ENCODE measurements around the gene KCNQ1OT1. TPM values are rescaled to one million over a fixed set of nuclear protein-coding genes. Genes with fewer than 3 reads are reported as not detected.

Gene KCNQ1OT1
- total RNA-seq, 1 donor from 2014 or later: 0.53 TPM

DNA sequence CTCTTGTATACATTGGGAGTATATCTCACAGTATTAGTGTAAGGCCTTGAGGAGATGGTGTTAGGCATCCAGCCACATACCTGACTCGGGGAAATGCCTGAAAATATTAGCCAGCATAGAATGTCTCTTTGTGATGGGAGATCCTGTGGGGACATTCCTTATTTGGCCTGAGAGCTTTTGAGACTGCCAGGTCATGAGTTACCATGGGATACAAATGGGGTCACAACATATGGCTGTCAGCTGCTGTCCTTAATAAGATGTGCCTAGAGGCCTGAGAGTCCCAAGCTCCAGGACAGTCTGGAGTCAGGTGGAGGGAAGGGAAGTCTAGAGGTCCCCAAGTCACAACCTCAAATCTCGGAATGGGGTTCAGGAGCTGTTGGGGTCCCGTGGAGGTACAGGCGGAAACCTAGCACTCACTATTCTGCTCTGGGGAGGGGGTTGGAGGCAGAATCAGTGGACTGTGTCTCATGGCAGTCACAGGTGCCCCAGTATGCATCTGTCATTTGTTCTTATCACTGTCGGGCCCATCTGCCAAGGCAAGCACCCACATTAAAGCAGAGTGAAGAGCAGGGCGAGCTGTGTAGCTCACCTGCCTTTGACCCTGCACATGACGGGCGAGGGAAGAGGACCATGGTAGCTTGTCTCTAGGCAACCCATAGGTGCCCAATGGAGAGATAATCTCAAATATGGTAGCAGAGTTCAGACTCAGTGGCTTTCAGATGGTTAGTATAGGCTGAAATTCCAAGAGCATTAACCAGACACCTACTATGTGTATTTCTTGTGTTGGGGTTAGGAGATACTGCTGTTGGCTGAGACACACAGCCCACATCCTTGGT lies 29.9 kb downstream of the KCNQ1OT1 start:
- DNase-seq (ENCODE audit: low read depth, low spot score): no peak

DNA sequence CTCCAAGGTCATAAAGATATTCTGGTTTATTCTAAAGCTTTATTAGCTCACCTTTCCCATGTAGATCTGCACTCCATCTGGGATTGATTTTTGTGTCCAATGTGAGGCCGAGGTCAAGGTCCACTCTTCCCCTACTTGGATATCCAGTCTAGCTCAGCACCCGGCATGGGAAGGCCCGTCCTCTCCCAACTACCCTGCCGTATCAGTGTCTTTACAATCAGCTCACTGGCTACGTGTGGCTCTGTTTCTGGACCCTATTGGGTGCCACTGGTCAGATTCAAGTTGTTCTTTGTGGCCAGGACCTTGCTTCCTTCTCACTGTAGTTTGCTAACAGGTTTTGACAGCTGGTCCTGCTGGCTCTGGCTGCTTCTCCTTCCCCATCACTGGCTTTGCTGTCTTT lies 30.9 kb downstream of the KCNQ1OT1 start:
- no peak for DNase-seq (ENCODE audit: low read depth, low spot score)

DNA sequence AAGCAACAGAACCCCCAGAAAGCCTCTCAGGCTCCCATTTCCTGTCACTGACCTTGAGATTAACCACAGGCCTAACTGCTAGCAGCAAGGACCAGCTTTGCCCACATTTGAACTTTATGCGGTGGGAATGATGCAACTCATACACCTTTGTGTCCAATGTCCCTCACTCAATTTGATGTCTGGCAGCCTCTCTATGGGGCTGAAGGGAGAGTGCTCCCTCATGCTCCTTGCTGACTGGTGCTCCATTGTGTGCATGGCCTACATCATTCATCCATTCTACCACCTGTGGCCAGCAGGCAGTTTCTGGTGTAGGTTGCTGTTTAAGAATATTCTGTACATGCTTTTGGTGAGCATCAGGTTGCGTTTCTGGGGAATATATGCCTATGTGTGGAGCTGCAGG lies 31.9 kb downstream of the KCNQ1OT1 start:
- DNase-seq (ENCODE audit: low read depth, low spot score): no peak

DNA sequence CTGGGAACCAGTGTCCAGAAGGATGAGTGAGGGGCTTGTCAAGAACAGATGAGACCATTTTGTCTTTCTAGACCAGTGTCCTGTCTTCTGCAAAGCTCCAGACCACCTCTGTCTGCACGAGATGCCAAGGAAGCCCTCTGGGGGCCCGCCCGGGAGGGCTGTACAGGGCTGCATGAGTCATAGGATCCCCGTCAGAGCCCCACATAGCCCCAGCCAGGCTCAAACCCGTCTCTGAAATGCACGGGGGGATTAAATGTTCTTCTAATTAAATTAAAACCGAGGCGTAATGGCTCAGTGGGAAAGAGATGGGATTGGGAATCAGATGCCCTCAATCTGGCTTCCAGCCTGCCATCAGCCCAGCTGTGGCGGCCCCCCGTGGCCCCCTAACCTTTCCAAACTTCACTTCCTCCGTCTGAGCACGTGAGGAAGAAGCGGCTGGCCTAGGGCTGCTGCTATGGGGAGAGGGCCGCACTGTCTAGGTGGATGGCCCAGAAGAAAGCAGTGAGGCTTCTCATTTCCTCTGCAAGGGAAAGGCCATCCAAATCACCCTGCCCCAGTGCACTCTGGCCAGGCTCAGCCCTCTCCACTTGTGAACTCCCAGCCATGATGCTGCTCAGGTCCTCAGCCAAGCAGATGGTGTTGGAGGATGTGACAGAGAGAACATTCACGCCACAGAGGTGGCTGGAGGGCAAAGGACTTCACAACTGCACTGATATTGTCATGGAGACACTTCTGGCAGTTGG lies 32.8 kb downstream of the KCNQ1OT1 start:
- DNase-seq (ENCODE audit: low read depth, low spot score): no peak

DNA sequence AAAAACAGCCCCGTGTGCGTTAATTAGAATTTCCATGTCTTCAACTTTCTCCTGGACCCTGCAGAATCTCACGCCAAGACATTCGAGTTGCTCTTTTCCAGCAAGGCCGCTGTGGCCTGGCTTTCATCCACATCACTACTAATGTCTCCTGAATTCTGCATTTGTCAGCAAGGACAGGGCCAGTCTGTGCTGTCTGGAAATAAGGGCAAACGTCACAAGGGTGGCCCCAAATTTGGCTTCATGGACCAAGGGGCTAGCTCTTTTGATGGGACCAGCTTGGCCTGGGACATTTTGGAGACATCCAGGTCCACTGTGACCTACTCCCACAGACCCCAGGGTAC lies 33.4 kb downstream of the KCNQ1OT1 start:
- DNase-seq (ENCODE audit: low read depth, low spot score): no peak

DNA sequence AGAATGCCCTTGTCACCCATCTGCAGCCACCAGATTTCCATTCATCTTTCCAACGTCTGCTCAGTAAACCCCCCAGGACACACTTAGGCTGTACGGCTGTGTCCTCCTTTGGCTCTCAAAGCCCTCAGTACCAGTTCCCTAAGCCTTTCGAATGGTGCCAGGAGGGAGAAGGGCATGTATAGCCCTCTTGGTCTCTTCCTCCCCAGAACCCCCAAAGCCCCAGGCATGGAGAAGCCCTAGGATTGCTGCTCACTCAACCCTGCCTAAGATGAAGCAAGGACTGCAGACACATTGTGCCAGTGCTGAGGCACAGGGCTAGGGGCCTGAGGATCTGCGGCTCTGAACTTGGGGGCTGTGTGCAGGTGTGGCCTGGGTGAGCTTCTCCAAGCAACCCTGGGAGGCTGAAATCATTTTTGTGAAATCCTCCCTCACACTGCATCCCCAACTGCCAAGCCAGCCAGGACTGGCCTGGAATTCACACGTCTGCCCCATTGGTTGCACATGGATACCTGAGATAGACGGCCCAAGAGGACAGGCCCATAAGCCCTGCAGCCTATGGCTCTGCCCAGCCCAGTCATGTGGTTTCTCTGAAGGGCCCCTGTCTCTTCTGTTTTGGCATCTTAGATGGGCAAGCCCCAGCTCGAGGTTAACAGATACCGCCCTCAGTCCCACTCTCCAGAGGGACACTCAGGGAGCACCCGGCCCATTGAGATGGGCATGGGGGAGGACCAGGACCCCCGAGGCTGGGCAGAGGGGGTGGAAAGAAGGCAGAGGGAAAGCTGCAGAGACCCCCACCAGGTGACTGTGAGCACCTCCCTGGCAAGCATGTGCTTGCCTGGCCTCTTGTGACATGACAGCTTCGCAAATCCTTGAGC lies 34.0 kb downstream of the KCNQ1OT1 start:
- DNase-seq (ENCODE audit: low read depth, low spot score): no peak

DNA sequence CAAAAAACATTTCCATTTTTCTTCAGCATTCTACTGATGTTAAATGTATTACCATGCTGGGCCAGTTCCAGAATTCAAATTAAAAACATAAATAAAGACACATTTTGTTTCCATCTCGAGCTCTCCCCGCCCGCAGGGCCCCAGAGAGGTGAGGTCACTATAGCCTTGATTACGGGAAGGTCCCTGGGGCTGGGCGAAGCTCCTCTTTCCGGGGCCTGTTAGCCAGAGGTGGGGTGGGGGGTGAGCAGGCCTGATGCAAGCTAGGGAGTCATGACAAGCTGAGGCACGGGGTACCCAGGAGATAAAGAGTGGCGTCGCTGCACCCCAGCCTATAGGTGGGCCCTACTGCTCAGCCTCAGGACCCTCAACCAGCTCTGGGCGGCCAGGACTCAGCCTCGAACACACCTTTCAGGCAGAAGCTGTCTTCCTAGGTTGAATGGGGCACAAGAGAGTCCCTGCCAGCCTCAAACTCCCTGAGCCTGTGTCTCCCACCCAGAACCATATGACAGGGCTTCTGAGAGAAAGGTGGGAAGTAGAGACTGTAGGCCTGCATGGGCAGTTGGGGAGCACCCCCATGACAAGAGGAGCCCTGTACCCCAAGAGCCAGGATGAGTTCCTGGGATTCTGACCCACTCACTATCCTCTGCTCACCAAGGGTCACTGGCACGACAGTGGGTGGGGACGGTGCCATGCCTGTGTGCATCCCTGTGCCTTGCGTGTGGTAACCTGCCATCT lies 34.8 kb downstream of the KCNQ1OT1 start:
- DNase-seq (ENCODE audit: low read depth, low spot score): no peak

DNA sequence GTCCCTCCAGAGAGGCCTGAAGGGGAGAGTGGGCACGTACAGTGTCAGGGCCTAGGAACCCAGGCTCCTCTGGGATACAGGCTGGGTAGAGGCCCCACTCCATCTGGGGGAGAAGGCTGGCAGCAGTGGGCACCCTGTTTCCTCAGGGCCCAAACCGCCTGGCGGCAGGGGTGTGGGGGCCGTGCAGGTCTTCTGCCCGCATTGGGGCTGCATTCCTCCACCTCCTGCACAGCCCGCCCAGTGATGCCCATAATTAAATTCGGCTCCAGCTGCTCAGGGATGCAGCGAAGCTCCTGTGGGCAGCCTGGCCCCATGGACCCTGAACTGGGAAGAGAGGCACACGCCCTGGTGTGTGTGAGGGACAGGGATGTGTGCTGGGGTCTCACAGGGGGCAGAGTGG lies 35.4 kb downstream of the KCNQ1OT1 start:
- no peak for DNase-seq (ENCODE audit: low read depth, low spot score)

DNA sequence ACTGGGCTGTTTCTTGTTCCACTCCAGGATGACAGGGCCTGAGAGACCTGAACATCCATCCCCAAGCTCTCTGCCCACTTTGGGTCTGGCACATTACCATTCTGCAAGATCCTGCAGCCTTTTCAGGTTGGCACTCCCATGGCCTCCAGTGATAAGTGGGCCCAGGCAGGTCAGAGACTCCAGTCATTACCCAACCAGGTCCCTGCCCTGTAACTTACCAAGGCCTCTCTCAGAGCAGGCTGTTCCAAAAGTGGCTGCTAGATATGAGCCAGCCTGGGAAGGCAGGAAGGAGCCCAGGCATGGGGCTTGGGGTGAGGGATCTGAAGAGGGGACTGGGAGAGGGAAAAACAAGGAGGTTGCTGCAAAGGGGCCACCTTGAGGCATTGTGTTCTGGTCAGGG lies 35.9 kb downstream of the KCNQ1OT1 start:
- DNase-seq (ENCODE audit: low read depth, low spot score): no peak

DNA sequence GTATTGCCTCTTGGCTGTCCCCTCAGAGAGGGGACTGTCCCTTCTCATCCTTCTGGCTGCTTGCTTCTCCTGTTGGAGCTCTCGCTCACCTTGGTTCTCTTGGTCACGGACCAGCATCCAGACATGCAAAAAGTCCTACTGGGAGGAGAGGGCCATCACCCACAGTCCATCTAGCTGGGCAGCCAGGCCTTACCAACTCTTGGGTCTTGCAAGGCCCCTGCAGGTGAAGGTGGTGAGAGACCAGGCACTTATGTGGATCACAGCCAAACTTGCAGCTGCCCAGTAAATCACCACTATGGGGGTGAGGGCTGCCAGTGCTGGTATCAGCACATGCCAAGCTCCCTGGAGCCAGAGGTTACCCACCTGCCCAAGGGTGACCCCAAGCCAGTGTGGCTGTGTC lies 36.3 kb downstream of the KCNQ1OT1 start:
- DNase-seq (ENCODE audit: low read depth, low spot score): no peak

DNA sequence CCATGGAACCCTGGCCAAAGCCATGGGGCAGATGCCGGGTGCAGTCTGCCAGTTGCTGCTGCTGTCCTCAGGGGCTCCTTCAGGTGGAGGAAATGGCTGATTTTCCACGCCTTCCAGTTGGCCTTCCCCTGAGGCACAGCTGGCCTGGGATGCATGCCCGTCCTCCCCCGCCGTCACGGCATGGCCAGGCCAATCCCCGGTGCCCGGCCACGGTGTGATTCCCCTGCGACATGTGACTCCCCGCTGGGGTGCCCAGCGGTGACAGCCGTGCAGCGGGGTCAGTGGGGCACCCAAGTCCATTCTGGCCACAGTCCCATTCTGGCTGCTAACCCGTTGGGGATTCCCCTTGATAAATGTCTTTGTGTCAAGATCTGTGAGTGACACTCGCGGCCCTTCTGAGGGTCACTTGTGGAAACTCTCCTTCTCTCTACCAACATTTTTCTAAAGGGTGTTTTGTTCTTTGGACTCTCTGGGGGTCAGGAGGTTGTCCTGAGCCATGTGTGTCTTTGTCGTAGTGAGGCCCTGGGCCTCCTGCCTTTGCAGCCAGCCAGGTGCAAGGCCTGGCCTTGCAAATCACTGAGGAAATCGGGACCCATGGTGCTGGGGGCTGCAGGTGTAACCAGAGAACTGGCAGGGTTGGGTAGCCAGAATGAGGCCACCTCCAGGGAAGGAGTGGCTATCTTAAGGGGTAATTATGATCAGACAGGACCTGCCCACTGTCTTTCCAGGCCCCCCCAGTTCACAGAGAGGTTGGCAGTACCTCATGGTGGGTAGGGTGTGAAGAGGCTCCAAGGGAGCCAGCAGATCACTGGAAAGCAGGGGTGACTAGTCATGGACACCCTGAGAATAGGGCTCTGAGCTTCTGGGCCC lies 37.1 kb downstream of the KCNQ1OT1 start:
- no peak for DNase-seq (ENCODE audit: low read depth, low spot score)

DNA sequence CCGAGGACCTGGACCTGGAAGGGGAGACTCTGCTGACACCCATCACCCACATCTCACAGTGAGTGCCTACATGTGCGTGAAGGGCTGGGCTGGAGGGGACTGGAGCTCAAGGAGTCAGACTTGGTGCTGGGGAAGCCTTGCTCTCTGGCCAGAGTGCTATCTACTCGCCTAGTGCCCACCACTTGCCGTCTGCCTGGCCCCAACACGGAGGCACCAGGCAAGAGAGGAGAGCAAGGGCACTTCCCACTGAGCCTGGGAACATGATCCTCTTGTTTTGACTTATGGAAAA lies 37.8 kb downstream of the KCNQ1OT1 start:
- DNase-seq (ENCODE audit: low read depth, low spot score): no peak

DNA sequence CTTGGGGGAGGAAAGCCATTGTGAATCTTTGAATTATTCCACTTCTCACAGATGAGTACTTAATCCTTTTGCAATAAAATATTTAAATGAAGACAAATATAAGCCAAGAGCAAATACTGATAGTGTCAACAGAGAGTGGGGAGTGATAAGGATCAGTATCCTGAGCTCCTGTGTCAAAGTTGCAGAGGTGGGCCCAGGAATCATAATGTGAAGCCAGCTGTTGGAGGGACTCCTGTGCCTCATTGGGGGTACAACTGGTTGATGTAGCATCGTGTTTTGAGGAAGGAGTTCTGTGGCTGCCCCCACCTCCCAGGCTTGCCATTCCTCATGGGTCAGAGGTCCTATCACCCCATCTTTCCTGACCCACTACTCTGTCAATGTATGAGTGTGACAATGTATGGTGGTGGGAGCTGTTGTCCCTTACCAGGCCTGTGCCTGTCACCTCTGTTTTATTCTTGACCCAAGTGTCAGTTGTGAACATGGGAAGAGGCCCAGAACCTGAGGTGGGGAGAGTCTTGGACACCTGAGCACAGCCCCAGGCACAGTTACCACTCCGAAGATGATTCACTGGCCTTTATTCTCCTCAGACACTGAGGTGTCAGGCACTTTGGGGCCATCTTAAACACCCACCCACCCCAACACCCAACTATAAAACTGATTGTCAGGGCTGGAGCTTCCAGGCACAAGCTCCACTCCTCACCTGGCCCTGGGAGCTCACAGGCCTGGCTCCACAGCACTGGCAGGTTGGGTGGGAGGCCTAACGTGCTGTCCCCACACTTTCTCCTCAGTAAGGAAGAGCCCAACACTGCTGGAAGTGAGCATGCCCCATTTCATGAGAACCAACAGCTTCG lies 38.4 kb downstream of the KCNQ1OT1 start:
- no peak for DNase-seq (ENCODE audit: low read depth, low spot score)

DNA sequence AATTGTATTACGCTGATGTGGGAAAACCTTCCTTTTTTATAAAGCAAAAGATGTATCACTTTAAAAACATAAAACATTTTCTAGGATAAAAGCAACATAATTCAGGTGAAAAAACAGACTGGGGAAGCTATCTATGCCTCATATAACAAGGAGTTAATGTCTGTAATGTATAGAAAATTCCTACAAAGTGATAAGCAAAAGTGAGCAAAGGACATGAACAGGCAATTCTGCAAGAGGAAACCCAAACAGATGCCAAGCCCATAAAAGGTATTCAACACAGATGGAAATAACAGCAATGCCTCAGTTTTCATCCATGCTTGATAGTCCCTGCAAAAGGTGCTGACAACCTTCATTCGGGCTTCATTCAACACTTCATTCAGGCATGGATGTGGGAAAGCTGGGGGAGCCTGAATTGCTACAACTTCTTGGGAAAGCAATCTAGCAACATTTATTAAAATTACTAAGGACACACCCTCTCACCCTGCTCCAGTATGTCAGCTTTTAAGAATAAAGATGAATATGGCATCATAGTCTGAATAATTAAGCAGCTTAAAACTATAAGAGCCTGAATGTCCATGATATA lies 39.3 kb downstream of the KCNQ1OT1 start:
- no peak for DNase-seq (ENCODE audit: low read depth, low spot score)

DNA sequence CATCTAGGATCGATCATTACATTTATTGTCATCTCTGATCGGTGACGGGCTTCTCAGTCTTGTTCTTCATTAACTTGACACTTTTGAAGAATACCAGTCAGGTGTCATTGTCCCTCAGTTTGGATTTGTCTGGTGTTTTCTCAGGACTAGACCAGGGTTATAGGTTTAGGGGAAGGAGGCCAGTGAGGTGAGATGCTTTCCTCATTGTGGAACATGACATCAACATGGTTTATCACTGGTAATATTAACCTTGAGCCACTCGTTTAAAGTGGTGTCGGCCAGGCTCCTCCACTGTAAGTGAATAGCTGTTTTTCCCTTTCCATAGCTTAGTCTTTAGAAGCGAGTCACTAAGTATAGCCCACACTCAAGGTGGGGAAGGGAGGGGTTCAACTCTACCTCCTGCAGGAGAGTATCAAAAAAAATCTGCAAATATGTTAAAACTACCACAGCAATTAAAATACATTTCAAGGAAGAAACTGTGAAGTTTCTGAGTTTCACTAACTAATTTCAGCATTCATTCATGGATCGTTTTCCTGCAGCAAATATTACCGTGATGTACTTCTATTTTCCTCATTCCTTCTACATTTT lies 42.0 kb downstream of the KCNQ1OT1 start:
- DNase-seq (ENCODE audit: low read depth, low spot score): no peak

DNA sequence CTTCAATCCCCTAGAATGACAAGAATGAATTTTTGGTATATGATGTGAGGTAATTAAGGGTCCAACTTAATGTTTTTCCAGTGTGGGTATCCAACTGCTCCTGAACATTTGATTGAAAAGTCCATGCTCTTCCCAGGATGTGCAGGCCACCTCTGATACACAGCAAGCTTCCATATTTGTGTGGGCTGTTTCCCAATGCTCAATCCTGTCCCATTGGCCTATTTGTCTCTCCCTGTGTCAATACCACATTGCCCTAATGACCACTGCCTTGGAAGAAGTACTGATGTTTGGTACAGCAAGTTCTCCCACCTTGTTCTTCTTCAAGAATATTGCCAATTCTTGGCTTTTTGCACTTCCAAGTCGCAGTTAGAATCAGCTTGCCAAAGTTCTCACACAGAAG lies 42.9 kb downstream of the KCNQ1OT1 start:
- no peak for DNase-seq (ENCODE audit: low read depth, low spot score)

DNA sequence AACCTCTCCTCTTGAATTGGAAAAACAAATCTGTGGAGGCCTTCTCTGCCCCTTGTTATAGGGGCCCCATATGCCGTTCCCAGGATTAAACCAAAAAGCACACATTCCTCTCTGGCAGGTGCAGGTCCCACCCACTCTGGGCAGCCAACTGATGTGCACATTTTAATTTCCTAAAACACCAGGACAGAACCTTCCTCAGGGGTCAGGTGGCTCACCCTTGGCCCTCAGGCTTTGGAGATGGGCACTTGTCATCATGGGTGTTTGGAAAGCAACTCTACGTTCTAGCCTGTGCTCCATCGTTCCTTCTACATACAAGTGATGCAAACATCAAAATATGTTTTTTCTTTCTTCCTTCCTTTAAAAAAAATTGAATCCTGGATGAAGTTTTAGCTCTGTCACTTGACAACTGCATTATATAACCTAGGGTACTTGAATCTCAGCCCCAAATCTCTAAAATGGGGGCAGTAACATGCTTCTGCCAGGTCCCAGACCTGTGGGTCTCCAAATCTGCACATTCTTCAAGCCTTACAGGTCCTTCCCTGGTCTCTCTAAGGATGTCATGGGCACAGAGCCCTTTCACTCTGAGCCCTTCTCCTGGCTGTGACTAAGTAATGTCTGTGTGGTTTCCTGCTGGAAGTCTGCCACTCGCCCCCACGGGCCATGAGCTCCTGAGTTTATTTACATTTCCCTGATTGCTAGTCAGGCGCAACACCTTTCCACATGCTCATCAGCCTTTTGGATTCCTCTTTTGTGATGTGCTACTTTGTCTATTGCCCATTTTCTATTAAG lies 43.8 kb downstream of the KCNQ1OT1 start:
- DNase-seq (ENCODE audit: low read depth, low spot score): no peak
